Measurements from ENCODE around the gene SPINK2.

DNA sequence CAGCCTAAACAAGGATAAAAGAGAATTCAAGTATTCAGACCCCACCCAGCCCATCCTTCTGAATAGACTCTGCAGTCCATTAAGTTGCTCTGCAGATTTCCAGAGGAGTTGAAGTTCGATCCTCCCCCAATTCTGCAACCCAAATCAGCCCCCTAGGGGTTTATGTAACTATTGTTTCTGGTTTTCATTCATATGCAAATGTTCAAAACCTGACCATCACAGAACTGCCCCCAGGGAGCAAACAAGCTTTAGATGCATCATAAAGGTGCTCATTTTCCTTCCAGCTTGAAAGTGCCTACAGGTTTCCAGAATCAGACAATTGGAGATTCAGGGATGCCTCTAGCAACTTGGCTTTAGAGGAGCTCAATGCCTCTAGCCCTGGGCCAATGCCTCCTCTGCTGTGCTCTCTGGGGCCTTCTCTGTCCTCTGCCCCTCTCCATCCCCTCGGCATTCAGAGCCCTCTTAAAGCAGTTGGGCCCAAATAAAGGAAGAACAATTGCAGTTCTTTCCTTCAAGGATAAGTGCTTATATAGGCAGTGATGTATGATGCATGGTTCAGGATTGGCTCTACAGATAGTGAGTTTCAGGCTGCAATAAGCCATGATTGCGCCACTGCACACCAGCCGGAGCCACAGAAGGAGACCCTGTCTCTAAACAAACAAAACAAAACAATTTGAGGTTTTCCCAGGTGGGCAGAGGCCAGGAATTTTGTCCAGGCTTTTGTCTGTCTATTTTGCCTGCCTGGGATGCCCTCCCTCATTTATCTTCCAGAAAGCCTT lies 23.5 kb upstream of the SPINK2 start:
- TF ChIP-seq, protein P1, sequence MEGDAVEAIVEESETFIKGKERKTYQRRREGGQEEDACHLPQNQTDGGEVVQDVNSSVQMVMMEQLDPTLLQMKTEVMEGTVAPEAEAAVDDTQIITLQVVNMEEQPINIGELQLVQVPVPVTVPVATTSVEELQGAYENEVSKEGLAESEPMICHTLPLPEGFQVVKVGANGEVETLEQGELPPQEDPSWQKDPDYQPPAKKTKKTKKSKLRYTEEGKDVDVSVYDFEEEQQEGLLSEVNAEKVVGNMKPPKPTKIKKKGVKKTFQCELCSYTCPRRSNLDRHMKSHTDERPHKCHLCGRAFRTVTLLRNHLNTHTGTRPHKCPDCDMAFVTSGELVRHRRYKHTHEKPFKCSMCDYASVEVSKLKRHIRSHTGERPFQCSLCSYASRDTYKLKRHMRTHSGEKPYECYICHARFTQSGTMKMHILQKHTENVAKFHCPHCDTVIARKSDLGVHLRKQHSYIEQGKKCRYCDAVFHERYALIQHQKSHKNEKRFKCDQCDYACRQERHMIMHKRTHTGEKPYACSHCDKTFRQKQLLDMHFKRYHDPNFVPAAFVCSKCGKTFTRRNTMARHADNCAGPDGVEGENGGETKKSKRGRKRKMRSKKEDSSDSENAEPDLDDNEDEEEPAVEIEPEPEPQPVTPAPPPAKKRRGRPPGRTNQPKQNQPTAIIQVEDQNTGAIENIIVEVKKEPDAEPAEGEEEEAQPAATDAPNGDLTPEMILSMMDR (IDR thresholded peaks at IDR 0.05 in 4 of 5, conservative IDR thresholded peaks at IDR 0.05 in 1 of 5), result no peak
- TF ChIP-seq POLR2A (IDR thresholded peaks at IDR 0.05), result no peak

All from gastrocnemius medialis (tissue), 4 donors.